Astrocyte (in vitro differentiated cells and primary cell): Measurements from ENCODE around the gene GRM4. TPM values are rescaled to one million over a fixed set of nuclear protein-coding genes. Genes with fewer than 3 reads are reported as not detected.

Experiments
- DNase-seq: peaks from one replicate; pipeline ENCODE4 v3.0.0-alpha.2; 2010; ENCODE audit warnings: low read depth
- FAIRE-seq: peaks from 2 replicates; lab custom pipeline; 2011; peaks lifted over from hg19 to GRCh38; lab: Jason Lieb, UNC
- H2AFZ ChIP-seq: 2 replicates; pipeline ENCODE4 v1.6.0; 2012; ENCODE audit warnings: low read depth, low read length, inconsistent platforms
- H3K27ac ChIP-seq: 2 replicates; pipeline ENCODE4 v1.5.1; 2011; ENCODE audit warnings: low read depth, low read length, inconsistent platforms
- H3K27me3 ChIP-seq: 2 replicates; pipeline ENCODE4 v1.6.0; 2011; ENCODE audit warnings: low read length, inconsistent platforms; ENCODE audit not compliant: insufficient read depth
- H3K36me3 ChIP-seq: 2 replicates; pipeline ENCODE4 v1.5.1; 2011; ENCODE audit warnings: low read length, inconsistent platforms; ENCODE audit not compliant: insufficient read depth
- H3K4me1 ChIP-seq: 2 replicates; pipeline ENCODE4 v1.5.1; 2011; ENCODE audit warnings: low read length, inconsistent platforms; ENCODE audit not compliant: insufficient read depth
- H3K4me2 ChIP-seq: 2 replicates; pipeline ENCODE4 v1.6.0; 2012; ENCODE audit warnings: low read length, inconsistent platforms
- H3K4me3 ChIP-seq: 2 replicates; pipeline ENCODE4 v1.5.1; 2011; ENCODE audit warnings: low read depth, mild to moderate bottlenecking, low read length, inconsistent platforms; ENCODE audit not compliant: insufficient read depth
- H3K79me2 ChIP-seq: 2 replicates; pipeline ENCODE4 v1.6.0; 2012; ENCODE audit warnings: mild to moderate bottlenecking, low read length, inconsistent platforms; ENCODE audit not compliant: insufficient read depth
- H3K9ac ChIP-seq: 2 replicates; pipeline ENCODE4 v1.6.0; 2012; ENCODE audit warnings: mild to moderate bottlenecking, low read length, inconsistent platforms
- H3K9me3 ChIP-seq: 2 replicates; pipeline ENCODE4 v1.5.1; 2012; ENCODE audit warnings: low read depth, mild to moderate bottlenecking, low read length, inconsistent platforms; ENCODE audit not compliant: insufficient read depth
- H4K20me1 ChIP-seq: 2 replicates; pipeline ENCODE4 v1.6.0; 2012; ENCODE audit warnings: low read length, inconsistent platforms; ENCODE audit not compliant: insufficient read depth
- H3K27ac Mint-ChIP-seq: one replicate; pipeline ENCODE4 v1.8.0; 2021; ENCODE audit warnings: mild to moderate bottlenecking, mixed read lengths; ENCODE audit not compliant: unreplicated experiment
- H3K27me3 Mint-ChIP-seq: one replicate; pipeline ENCODE4 v1.8.0; 2021; ENCODE audit warnings: low read depth, mixed read lengths; ENCODE audit not compliant: unreplicated experiment
- H3K36me3 Mint-ChIP-seq: one replicate; pipeline ENCODE4 v1.8.0; 2021; ENCODE audit warnings: low read depth, mixed read lengths; ENCODE audit not compliant: unreplicated experiment
- H3K4me1 Mint-ChIP-seq: one replicate; pipeline ENCODE4 v1.8.0; 2021; ENCODE audit warnings: low read depth, mixed read lengths; ENCODE audit not compliant: unreplicated experiment
- H3K4me3 Mint-ChIP-seq: one replicate; pipeline ENCODE4 v1.8.0; 2021; ENCODE audit warnings: mild to moderate bottlenecking, moderate library complexity, mixed read lengths; ENCODE audit not compliant: unreplicated experiment
- H3K9me3 Mint-ChIP-seq: one replicate; pipeline ENCODE4 v1.8.0; 2021; ENCODE audit warnings: mild to moderate bottlenecking, mixed read lengths; ENCODE audit not compliant: unreplicated experiment
- CTCF ChIP-seq: IDR thresholded peaks from 2 replicates; pipeline ENCODE4 v1.5.1; 2011; ENCODE audit warnings: low read depth, mild to moderate bottlenecking, inconsistent platforms, low read length, moderate library complexity; ENCODE audit not compliant: insufficient read depth
- EZH2 ChIP-seq: IDR thresholded peaks from 2 replicates; pipeline ENCODE4 v1.6.1; 2012; ENCODE audit warnings: mild to moderate bottlenecking, low read length, inconsistent platforms; ENCODE audit not compliant: insufficient read depth
- total RNA-seq: library from RNA; stranded (reverse); gene quantifications from 2 replicates; pipeline ENCODE4 v1.2.1, GENCODE V29; 2021

GRM4 gene
- total RNA-seq, 1 donor from 2014 or later: 0.30 TPM

- H3K36me3 ChIP-seq: no peaks in the 10 kb centered on the region
- no peak overlapping the region for H3K4me3 ChIP-seq
- H3K9me3 ChIP-seq: no peaks in the 10 kb centered on the region
- no peak overlapping the region for H3K4me2 ChIP-seq
- Mint-ChIP-seq H3K9me3 (no peaks in the 10 kb centered on the region), H3K4me3 (no peak overlapping the region), H3K4me1 (no peaks in the 10 kb centered on the region), H3K27me3 (peaks cover 40% of the 10 kb centered on the region), H3K36me3 (no peaks in the 10 kb centered on the region), H3K27ac (no peak overlapping the region)
- FAIRE-seq: no peak
- H3K4me1 ChIP-seq: no peaks in the 10 kb centered on the region
- no peak overlapping the region for H3K9ac ChIP-seq
- H2AFZ ChIP-seq: no peak overlapping the region
- no peaks in the 10 kb centered on the region for H3K79me2 ChIP-seq
- H3K27me3 ChIP-seq: peaks cover 3% of the 10 kb centered on the region
- no peak for TF ChIP-seq CTCF
- no peak for TF ChIP-seq EZH2
- H3K27ac ChIP-seq: no peak overlapping the region
- DNase-seq: no peak
- no peaks in the 10 kb centered on the region for H4K20me1 ChIP-seq
Observed at GRCh38 chr6:34039943-34040342, 105.9 kb downstream of the GRM4 start.

DNA sequence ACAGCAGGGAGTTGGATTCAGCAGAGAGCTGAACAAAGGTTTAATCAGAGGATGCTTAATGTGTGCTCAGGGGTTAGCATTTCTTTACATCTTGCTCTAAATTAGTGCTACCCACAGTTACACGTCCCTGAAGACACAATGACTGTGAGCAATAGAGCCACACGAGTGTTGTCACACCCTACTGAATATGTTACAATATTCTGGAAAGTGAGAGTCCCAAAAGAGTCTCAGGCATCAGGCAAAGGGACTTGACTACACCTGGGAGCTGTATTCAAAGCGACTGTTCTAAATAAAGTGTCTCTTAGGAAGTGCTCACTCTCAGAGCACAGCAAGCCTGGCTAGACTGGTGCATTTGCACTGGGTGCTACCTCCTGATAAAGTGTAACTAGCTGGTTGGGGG, 108.7 kb downstream of the GRM4 start:
- Histone ChIP-seq H3K27me3 (peaks cover 3% of the 10 kb centered on the region), H3K36me3 (no peaks in the 10 kb centered on the region), H3K4me2 (no peak overlapping the region), H3K4me3 (no peak overlapping the region), H3K27ac (no peak overlapping the region), H4K20me1 (no peaks in the 10 kb centered on the region), H3K9me3 (no peaks in the 10 kb centered on the region), H3K4me1 (no peaks in the 10 kb centered on the region), H3K9ac (no peak overlapping the region), H2AFZ (no peak overlapping the region), H3K79me2 (no peaks in the 10 kb centered on the region)
- H3K27ac Mint-ChIP-seq: no peak overlapping the region
- no peak overlapping the region for H3K4me3 Mint-ChIP-seq
- TF ChIP-seq EZH2 (no peak), CTCF (no peak)
- no peaks in the 10 kb centered on the region for H3K36me3 Mint-ChIP-seq
- peaks cover 58% of the 10 kb centered on the region for H3K27me3 Mint-ChIP-seq
- no peaks in the 10 kb centered on the region for H3K9me3 Mint-ChIP-seq
- no peaks in the 10 kb centered on the region for H3K4me1 Mint-ChIP-seq
- no peak for DNase-seq
- no peak for FAIRE-seq

GRCh38 chr6:34036357-34037069, 109.4 kb downstream of the GRM4 start:
- FAIRE-seq (no peak), DNase-seq (no peak)
- Histone ChIP-seq H3K27me3 (peaks cover 7% of the 10 kb centered on the region), H3K4me1 (no peaks in the 10 kb centered on the region), H3K79me2 (no peaks in the 10 kb centered on the region), H3K9ac (no peak overlapping the region), H3K9me3 (no peaks in the 10 kb centered on the region), H2AFZ (no peak overlapping the region), H3K36me3 (no peaks in the 10 kb centered on the region), H4K20me1 (no peaks in the 10 kb centered on the region), H3K4me2 (no peak overlapping the region), H3K4me3 (no peak overlapping the region), H3K27ac (no peak overlapping the region)
- Mint-ChIP-seq H3K4me1 (no peaks in the 10 kb centered on the region), H3K27me3 (peaks cover 62% of the 10 kb centered on the region), H3K27ac (no peak overlapping the region), H3K36me3 (no peaks in the 10 kb centered on the region), H3K4me3 (no peak overlapping the region), H3K9me3 (no peaks in the 10 kb centered on the region)
- TF ChIP-seq EZH2 (no peak), CTCF (no peak)
